Skin of body (tissue), 2 donors: ENCODE measurements around the gene ZNF410. TPM values are rescaled to one million over a fixed set of nuclear protein-coding genes. Genes with fewer than 3 reads are reported as not detected.
"Not testable (repeated sequence)": the region's sequence is repeated elsewhere in the genome, so short reads cannot be mapped to it uniquely, and the experiment has no call there.

Source experiments
- DNase-seq: peaks from one replicate; lab custom pipeline; 2025; lab: John Stamatoyannopoulos, UW
- total RNA-seq: library from RNA; depleted of rRNA; stranded (reverse); fragments of >200 nt; gene quantifications from one replicate; pipeline ENCODE4 v1.2.3, GENCODE V29; 2014

ZNF410 gene, protein sequence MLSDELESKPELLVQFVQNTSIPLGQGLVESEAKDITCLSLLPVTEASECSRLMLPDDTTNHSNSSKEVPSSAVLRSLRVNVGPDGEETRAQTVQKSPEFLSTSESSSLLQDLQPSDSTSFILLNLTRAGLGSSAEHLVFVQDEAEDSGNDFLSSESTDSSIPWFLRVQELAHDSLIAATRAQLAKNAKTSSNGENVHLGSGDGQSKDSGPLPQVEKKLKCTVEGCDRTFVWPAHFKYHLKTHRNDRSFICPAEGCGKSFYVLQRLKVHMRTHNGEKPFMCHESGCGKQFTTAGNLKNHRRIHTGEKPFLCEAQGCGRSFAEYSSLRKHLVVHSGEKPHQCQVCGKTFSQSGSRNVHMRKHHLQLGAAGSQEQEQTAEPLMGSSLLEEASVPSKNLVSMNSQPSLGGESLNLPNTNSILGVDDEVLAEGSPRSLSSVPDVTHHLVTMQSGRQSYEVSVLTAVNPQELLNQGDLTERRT
- total RNA-seq = 61.0 TPM

DNA sequence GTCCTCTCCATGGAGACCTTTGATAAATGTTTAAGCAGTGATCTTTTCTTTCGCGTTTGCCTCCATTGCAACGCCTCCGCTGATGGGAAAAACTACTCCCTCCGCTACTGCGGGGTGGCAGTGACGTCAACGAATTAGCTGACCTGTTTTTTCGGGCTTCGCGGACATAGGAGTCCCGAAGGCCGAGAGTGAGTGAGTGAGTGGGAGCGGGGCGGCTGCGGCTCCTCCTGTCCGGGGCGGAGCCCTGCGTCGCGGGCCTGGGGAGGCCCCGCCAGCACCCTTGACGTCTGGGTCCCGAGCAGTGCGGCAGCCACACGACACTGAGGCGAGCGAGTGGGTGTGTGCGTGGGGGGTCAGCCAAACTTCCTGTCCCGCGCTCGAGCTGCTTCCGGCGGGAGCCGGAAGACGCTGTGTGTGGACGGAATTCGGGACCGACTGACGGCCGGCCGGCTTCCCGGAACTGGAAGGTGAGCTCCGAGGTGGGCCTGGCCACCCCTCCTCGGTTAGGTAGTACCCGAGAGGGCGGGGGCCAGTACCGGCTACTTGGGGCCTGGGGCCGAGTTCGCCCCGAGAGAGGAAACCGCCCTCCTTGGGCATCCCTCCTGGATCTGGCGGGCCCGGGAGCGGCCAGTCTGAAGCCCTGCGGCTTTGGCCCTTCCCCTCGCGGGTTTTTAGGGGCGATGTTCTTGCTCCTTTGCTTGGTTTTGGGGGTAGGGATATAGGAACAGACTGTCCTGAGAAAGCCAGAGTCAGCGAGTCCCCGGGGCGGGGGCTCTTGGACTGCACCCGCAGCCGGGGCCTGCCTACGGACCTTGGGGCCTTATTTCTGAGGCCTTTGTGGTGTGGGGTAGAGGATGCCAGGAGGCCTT lies at the start of gene ZNF410:
TSS of gene ZNF410 (plus strand) at position 411 of the 869 bp plus-strand sequence. CDS start 5,317 bp downstream, outside the sequence.
- peak; percentile 95 for DNase-seq

DNA sequence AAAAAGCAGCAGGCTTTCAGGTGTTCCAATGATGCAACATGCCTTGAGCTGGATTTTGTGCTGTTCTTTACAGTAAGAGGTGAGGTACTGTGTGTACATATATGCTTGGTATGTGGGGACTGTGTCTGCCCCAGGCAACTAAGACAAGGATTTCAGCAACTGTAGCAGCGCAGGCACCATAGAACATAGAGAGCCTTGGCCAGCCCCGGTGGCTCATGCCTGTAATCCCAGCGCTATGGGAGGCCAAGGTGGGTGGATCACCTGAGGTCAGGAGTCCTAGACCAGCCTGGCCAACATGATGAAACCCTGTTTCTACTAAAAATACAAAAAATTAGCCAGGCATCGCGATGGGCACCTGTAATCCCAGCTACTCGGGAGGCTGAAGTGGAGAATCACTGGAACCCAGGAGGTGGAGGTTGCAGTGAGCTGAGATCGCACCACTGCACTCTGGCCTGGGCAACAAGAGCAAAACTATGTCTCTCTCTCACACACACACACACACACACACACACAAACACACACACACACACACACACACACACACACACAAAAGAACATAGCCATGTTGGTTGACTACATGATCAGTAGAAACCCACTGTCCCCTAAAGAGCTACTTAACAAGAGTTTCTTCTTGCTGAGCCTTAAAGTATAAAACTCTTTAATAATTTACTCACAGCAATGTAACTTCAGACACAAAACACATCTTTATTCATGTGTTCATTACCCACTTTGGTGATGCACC lies 48.2 kb upstream of the ZNF410 start:
- DNase-seq = not testable (repeated sequence)

DNA sequence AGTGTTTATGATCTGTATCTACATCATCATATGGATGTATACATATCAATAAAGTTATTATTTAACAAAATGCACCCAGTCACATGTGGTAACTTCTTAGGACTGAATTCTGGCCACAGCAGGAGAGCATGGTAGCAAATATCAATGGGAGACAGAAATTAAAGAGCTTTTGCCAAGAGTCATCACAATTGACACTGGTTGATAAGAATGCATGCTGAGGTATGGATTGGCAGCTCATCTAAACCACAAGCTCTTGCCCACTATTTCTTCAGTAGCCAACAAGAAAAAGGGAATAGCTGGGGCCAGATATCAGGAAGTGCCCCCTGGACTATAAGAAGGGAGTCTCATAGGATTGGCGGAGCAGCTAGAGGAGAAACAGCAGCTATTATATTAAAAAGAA lies 44.5 kb upstream of the ZNF410 start:
- DNase-seq = no peak

DNA sequence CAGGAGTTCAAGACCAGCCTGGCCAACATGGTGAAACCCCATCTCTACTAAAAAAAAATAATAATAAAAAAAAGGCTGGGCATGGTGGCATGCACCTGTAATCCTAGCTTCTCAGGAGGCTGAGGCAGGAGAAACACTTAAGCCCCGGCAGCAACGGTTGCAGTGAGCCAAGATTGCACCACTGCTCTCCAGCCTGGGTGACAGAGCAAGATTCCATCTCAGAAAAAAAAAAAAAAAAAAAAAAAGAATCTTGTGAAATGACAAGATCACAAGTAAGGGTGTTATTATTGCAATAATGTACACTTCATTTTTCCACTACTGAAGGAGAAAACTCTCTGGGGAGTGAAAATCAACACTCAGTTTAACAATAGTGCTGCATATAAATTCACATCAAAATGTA lies 43.8 kb upstream of the ZNF410 start:
- no peak for DNase-seq

DNA sequence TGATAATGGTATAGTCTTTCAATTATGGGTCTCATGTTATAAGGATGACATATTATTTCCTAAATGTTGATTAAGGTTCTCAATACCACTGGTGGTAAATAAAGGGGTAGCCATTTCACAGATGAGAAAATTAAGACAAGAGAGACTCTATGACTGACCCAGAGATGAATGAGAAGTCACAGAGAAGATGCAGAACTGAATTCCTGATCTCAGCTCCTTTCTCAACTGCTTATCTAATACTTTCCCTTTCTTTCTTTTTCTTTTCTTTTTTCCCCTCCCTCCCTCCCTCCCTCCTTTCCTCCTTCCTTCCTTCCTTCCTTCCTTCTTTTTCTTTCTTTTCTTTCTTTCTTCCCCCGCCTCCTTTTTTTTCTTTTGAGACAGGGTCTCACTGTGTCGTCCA lies 43.4 kb upstream of the ZNF410 start:
- DNase-seq = no peak

DNA sequence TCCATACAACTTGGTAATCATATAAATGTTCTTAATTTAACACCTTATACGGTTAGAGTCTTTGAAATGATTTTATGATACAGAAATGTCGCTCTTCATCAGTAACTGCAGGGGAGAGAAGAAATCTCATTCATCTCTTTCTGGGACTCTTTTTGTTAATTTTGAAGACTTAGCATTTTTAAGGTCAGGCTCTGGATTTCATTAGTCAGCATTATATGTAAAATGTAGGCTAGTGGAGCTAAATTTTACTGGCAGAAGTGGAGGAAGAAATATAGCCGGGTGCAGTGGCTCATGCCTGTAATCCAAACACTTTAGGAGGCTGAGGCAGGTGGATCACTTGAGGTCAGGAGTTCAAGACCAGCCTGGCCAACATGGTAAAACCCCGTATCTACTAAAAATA lies 39.7 kb upstream of the ZNF410 start:
- no peak for DNase-seq

DNA sequence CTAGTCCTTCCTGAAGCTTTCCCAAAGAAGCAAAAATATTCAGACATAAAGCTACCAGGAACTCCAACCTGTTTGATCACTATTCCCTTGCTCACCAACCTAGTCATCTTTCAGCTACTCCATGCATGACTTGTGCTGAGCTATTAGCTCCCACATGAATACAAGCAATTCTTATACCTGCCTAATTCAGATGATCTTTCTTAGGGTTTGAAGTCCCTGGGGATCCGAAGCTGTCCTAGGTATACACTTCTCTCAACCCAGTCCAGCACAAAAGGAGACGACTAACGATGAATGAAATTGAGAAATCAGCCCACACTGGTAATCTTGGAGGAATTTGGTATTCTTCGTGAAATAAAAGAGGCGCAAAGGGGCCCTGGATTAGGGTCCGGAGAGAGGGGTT lies 35.7 kb upstream of the ZNF410 start:
- DNase-seq = no peak

DNA sequence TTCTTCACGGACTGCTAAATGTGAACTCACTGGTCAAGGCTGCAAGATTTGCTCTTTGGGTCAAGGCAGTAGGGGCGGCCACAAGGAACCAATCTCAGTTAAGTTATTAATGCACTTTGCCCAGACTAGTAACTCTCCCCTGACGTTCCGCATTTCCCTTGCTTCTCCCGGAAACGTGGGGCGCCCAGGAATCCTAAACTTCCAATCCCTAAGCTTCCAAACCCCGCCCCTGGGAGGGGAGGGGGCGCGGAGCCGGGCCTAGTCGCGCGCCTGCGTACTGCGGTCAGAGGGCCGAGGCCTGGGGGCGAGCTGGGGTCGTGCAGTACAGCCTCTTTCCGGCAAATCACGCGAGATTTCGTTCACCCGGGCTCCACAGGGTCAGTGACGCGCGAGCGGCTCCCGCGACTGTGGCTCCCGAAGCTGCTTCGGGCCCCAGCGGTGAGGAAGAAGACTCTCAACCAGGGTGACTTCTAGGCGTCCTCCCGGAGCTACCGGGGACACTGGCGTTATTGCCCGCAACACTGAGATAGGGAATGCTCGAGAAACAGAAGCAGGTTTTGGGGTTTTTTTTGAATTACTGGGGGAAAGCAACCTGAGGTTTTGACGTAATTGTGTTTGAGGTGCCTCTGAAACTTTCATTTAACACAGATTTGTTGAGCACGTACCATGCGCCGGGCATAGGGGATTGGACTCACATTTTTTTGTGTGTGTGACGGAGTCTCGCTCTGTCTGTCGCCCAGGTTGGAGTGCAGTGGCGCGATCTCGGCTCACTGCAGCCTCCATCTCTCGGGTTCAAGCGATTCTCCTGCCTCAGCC lies 34.9 kb upstream of the ZNF410 start, which contains the start of gene PTGR2:
TSS of gene PTGR2 (plus strand) at position 265 of the 816 bp plus-strand sequence. CDS start 7,032 bp downstream, outside the sequence.
- peak; percentile 96 for DNase-seq

DNA sequence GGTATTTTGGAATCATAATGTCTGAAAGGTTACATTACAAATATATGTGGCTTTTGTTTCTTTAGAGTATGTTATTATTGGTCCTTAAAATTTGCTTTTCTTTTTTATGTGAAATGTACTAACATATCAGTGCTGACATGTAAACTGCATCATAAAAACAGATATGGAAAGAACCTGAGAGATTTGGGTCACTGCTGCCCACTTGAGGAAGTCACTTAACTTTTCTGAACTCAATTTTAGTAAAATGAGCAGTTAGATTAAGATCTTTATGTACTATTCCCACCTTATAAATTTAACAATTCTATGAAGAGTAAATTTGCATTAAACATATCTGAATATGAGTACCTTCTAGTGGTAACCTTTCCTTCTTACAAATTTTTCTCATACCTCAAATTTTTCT lies 27.5 kb upstream of the ZNF410 start:
- DNase-seq = no peak

DNA sequence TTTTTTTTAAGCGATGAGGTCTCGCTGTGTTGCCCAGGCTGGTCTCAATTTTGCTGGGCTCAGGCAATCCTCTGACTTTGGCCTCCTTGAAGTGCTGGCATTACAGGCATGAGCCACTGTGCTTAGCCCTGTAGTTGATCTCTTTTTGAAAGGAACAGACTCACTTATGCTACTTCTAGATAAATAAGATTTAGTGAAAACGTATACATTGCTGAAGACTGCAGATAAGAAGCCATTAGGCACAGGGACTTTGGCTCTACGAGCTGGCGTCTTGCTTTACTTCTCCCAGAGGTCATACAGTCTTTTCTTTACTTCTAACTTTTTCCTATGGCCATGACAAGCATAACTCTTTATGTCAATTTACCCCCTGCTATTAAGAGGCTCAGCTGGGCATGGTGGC lies 25.6 kb upstream of the ZNF410 start:
- no peak for DNase-seq

DNA sequence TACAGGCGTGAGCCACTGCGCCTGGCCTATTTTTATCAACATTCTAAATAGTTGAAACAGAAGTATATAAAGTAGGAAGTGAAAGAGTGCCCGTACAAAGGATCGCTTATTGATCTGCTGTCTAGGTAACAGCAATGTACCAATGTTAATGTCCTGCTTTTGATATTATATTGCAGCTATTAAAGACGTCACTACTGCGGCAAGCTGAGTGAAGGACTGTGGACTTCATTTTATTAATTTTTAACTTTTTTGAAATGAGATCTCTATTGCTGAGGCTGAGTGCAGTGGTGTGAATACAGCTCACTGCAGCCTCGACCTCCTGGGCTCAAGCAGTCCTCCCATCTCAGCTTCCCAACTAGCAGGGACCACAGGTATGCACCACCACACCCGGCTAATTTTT lies 24.2 kb upstream of the ZNF410 start:
- no peak for DNase-seq

DNA sequence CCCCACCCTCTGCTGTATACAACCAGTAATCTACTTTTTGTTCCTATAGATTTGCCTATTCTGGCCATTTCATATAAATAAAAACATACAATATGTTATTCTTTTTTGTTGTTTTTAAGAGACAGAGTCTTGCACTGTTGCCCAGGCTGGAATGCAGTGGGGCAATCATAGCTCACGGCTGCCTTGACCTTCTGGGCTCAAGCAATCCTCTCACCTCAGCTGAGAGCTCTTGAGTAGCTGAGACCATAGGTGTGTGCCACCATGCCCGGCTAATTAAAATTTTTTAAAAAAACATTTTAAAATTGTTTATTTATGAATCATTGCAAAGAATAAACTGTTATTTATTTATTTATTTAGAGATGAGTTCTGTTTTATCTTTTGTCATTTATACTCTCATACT lies 23.4 kb upstream of the ZNF410 start:
- DNase-seq = no peak

DNA sequence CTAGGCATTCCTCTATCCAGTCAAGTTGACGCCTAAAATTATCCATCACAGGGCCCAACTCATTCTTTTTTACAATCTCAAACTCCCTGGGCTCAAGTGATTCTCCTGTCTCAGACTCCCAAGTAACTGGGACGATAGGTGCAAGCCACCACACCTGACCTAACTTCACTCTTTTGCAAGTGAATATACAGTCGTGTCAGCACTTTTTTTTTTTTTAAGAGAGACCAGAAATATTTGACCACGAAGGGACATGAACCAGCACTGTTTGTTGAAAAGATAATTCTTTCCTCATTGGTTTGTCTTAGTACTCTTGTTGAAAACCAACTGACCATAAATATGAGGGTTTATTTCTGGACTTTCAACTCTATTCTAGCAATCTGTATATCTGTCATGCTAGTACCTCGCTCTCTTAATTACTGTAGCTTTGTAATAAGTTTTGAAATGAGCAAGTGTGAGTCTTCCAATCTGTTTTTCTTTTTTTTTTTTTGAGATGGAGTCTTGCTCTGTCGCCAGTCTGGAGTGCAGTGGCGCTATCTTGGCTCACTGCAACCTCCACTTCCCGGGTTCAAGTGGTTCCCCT lies 21.0 kb upstream of the ZNF410 start:
- DNase-seq = no peak

DNA sequence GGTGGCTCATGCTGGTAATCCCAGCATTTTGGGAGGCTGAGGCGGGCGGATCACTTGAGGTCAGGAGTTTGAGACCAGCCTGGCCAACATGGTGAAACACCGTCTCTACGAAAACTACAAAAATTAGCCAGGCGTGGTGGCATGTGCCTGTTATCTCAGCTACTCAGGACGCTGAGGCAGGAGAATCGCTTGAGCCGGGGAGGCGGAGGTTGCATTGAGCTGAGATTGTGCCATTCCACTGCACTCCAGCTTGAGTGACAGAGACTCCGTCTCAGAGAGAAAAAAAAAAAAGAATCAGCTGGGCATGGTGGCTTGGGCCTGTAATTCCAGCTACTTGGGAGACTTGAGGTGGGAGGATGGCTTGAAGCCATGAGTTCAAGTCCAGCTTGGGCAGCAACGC lies 16.9 kb upstream of the ZNF410 start:
- DNase-seq = not testable (repeated sequence)

DNA sequence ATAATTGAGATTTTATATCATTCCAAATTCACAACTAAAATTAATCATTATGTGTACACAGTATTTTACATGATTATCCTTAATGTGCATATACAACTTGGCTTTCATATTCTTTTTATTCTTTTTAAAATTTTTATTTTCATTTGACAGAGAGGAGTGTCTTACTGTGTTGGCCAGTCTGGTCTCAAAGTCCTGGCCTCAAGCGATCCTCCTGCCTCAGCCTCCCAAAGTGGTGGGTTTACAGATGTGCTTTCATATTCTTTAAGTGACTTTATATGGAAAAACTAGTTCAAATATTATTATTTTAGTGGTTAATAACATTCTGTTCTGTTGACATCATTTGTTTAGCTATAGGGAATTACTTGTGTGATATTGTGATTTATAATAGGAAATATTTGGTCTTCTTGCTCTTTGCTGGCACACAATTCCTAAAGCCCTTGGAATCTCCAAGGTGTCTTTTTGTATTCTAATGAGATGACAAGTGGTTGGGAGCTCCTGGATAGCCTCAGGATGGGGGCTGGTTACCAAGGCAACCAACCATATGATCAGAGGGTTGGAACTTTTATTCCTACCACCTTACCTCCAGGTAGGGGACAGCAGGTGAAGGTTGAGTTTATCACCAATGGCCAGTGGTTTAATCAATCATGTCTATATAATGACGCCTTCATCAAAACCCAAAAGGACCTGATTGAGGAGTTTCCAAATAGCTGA lies 16.0 kb upstream of the ZNF410 start:
- no peak for DNase-seq

DNA sequence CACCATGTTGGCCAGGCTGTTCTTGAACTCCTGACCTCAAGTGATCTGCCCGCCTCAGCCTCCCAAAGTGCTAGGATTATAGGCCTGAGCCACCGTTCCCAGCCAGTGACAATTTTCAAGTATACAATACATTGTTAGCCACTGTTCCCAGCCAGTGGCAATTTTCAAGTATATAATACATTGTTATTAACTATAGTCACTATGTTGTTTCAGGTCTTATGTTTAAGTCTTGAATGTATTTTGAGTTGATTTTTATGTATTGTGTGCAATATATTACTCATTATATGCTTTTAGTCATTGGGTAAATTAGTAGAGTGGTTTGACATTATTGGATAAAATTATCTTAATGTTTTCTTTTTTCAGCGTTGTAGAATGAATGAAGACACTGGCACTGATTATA lies 13.0 kb upstream of the ZNF410 start:
- no peak for DNase-seq

DNA sequence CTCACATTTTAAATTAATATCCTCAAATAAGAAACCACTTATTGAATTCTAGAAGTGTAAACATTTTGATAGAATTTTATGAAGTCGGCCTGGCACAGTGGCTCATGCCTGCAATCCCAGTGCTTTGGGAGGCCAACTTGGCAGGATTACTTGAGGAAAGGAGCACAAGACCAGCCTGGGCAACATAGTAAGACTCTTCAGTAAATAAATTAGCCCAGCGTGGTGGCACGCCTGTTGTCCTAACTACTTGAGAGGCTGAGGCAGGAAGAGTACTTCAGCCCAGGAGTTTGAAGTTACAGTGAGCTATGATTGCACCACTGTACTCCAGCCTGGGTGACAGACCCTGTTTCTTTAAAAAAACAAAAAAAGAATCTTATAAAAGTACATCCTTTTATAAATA lies 8.9 kb upstream of the ZNF410 start:
- no peak for DNase-seq

DNA sequence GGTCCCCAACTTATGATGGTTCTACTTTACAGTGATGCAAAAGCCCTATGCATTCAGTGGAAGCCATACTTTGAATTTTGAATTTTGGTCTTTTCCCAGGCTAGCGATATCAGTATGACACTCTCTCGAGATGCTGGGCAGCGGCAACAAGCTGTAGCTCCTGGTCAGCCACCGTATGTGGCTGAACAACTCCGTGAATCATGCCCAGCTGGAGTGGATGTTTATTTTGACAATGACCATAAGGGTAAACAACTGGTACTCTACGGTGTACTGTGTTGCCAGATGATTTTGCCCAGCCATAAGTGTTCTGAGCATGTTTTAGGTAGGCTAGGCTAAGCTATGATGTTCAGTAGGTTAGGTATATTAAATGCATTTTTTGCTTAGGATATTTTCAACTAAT lies 8.2 kb upstream of the ZNF410 start:
- no peak for DNase-seq

DNA sequence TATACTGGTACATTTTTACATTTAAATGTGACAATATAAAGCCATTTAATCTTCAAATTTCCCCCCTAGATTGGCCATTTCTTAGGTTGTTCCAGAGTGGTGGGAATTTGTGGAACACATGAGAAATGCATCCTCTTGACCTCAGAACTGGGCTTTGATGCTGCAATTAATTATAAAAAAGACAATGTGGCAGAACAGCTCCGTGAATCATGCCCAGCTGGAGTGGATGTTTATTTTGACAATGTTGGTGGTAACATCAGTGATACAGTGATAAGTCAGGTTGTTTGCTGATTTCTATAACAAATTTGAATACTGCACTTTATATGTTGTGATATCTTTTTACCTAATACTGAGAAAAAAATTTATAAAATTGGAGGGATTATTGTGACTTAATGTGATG lies 7.6 kb upstream of the ZNF410 start:
- no peak for DNase-seq
